Small intestine (tissue), 7 donors: ENCODE data around the gene STK35. TPM values are rescaled to one million over a fixed set of nuclear protein-coding genes. Genes with fewer than 3 reads are reported as not detected.

Experiments
- DNase-seq, 2 donors: peaks; one replicate each; pipeline versions ENCODE4 v3.0.0 to v3.0.0-alpha.2; 2013
- FAIRE-seq: peaks from 2 replicates; lab custom pipeline; 2012; peaks lifted over from hg19 to GRCh38; lab: Jason Lieb, UNC
- H3K27ac ChIP-seq, 3 donors: one replicate each; pipeline ENCODE4 v1.5.1; 2013; ENCODE audit warnings: low read length in 2 of 3, mild to moderate bottlenecking in 2 of 3, control low read depth in 1 of 3, inconsistent platforms in 1 of 3, low read depth in 1 of 3, moderate library complexity in 1 of 3
- H3K27me3 ChIP-seq, 3 donors: one replicate each; pipeline ENCODE4 v1.6.1; 2013; ENCODE audit warnings: low read length in 3 of 3, inconsistent platforms in 1 of 3; ENCODE audit not compliant: control insufficient read depth in 3 of 3, insufficient read depth in 3 of 3
- H3K36me3 ChIP-seq, 3 donors: one replicate each; pipeline ENCODE4 v1.6.1; 2013; ENCODE audit warnings: low read length in 3 of 3, inconsistent platforms in 1 of 3, low read depth in 1 of 3, mild to moderate bottlenecking in 1 of 3, moderate library complexity in 1 of 3; ENCODE audit not compliant: control insufficient read depth in 3 of 3, insufficient read depth in 2 of 3
- H3K4me1 ChIP-seq, 3 donors: one replicate each; pipeline ENCODE4 v1.6.1; 2013; ENCODE audit warnings: low read length in 2 of 3, inconsistent platforms in 1 of 3, low read depth in 1 of 3, mild to moderate bottlenecking in 1 of 3, moderate library complexity in 1 of 3; ENCODE audit not compliant: control insufficient read depth in 3 of 3, insufficient read depth in 2 of 3
- H3K4me3 ChIP-seq, 3 donors: one replicate each; pipeline ENCODE4 v1.5.1; 2013; ENCODE audit warnings: low read length in 3 of 3, control low read depth in 1 of 3, inconsistent platforms in 1 of 3, low read depth in 1 of 3, mild to moderate bottlenecking in 1 of 3, moderate library complexity in 1 of 3
- H3K9me3 ChIP-seq, 2 donors: one replicate each; pipeline ENCODE4 v1.6.1; 2013; ENCODE audit warnings: low read depth in 1 of 2, low read length in 1 of 2; ENCODE audit not compliant: control insufficient read depth in 2 of 2, insufficient read depth in 1 of 2
- WGBS, 3 donors: extraction: QIAGEN DNeasy Blood & Tissue Kit; methylation state at CpG; one replicate each; pipeline ENCODE4 v1.1.7; 2013; 5-methylcytosine and 5-hydroxymethylcytosine counted together
- polyA plus RNA-seq, 4 donors: library from polyadenylated mRNA; stranded (reverse) in 3 of 4; unstranded in 1 of 4; fragments of 200-250 nt in 3 of 4; fragments of 120-200 nt in 1 of 4; gene quantifications; one replicate each; pipeline versions ENCODE4 v1.2.1 to v1.2.3, GENCODE V29; 2013
- donor health status: healthy with polysubstance abuse.
- donor health status: control.
- donor health status: control.
- donor health status: Bipolar disorder and iron deficiency.
- donor health status: healthy.

The STK35 gene
- polyA plus RNA-seq, 4 donors, result 3.8 to 16.4 (median 7.9) TPM

GRCh38 chr20:2112910-2113309, 11.3 kb downstream of the STK35 start:
- Histone ChIP-seq H3K9me3 (no peaks in the 10 kb centered on the region), H3K36me3 (peaks cover 6 to 43% (median 7%) of the 10 kb centered on the region in 3 donors), H3K27me3 (no peaks in the 10 kb centered on the region), H3K4me1 (peaks cover 2 to 19% (median 12%) of the 10 kb centered on the region in 3 donors), H3K4me3 (no peak overlapping the region), H3K27ac (no peak overlapping the region)
- 87 to 90% (median 89%) methylated on average over 4 of the region's 4 CpGs for WGBS, 3 donors
- no peak for FAIRE-seq
- DNase-seq, result no peak

- no peak overlapping the region for H3K4me3 ChIP-seq
- 75 to 77% (median 75%) methylated on average over 9 of the region's 9 CpGs for WGBS, 3 donors
- no peak for FAIRE-seq
- peaks cover 2 to 21% (median 9%) of the 10 kb centered on the region in 3 donors for H3K4me1 ChIP-seq
- peaks cover 6 to 44% (median 7%) of the 10 kb centered on the region in 3 donors for H3K36me3 ChIP-seq
- DNase-seq, result no peak
- no peaks in the 10 kb centered on the region for H3K27me3 ChIP-seq
- H3K9me3 ChIP-seq, result no peaks in the 10 kb centered on the region
- H3K27ac ChIP-seq, result peak overlapping the region in 1 of 3 donors; percentile 53
Observed at GRCh38 chr20:2114127-2114959, 12.7 kb downstream of the STK35 start.

GRCh38 chr20:2114990-2115681, 13.5 kb downstream of the STK35 start:
- WGBS, 3 donors, result 27 to 33% (median 27%) methylated on average over 2 of the region's 2 CpGs
- Histone ChIP-seq H3K4me1 (peaks cover 0 to 16% (median 3%) of the 10 kb centered on the region in 3 donors), H3K27ac (peak overlapping the region in 2 of 3 donors; percentile 39 to 53), H3K4me3 (no peak overlapping the region), H3K27me3 (no peaks in the 10 kb centered on the region), H3K9me3 (no peaks in the 10 kb centered on the region), H3K36me3 (peaks cover 6 to 48% (median 8%) of the 10 kb centered on the region in 3 donors)
- FAIRE-seq, result no peak
- DNase-seq, result peak in 1 of 2 donors; percentile 29

- no peak overlapping the region for H3K4me3 ChIP-seq
- 76 to 88% (median 81%) methylated on average over 9 of the region's 9 CpGs for WGBS, 3 donors
- FAIRE-seq (no peak), DNase-seq (no peak)
- no peaks in the 10 kb centered on the region for H3K9me3 ChIP-seq
- H3K27ac ChIP-seq, result peak overlapping the region in 1 of 3 donors; percentile 47
- peaks cover 6 to 42% (median 10%) of the 10 kb centered on the region in 3 donors for H3K36me3 ChIP-seq
- H3K27me3 ChIP-seq, result no peaks in the 10 kb centered on the region
- H3K4me1 ChIP-seq, result peaks cover 0 to 16% (median 3%) of the 10 kb centered on the region in 3 donors
Observed at GRCh38 chr20:2116170-2116940, 14.7 kb downstream of the STK35 start.

GRCh38 chr20:2118783-2119182, 17.2 kb downstream of the STK35 start:
- DNase-seq (no peak), FAIRE-seq (no peak)
- WGBS, 3 donors, result 66 to 72% (median 70%) methylated on average over 3 of the region's 3 CpGs

GRCh38 chr20:2122936-2123335, 21.3 kb downstream of the STK35 start:
- WGBS, 3 donors, result 73 to 87% (median 83%) methylated on average over 6 of the region's 6 CpGs
- Histone ChIP-seq H3K27me3 (no peaks in the 10 kb centered on the region), H3K9me3 (no peaks in the 10 kb centered on the region), H3K4me1 (peaks cover 0 to 10% (median 0%) of the 10 kb centered on the region in 3 donors), H3K27ac (no peak overlapping the region), H3K4me3 (no peak overlapping the region), H3K36me3 (peaks cover 0 to 29% (median 7%) of the 10 kb centered on the region in 3 donors)
- FAIRE-seq, result no peak
- peak in 1 of 2 donors; percentile 5 for DNase-seq

More at GRCh38 chr20:2118783-2119182, 17.2 kb downstream of the STK35 start:
- Histone ChIP-seq H3K27ac (no peak overlapping the region), H3K4me3 (no peak overlapping the region), H3K27me3 (no peaks in the 10 kb centered on the region), H3K9me3 (no peaks in the 10 kb centered on the region), H3K36me3 (peaks cover 6 to 38% (median 10%) of the 10 kb centered on the region in 3 donors), H3K4me1 (peaks cover 0 to 20% (median 0%) of the 10 kb centered on the region in 3 donors)

- Histone ChIP-seq H3K4me3 (no peak overlapping the region), H3K27ac (no peak overlapping the region), H3K9me3 (no peaks in the 10 kb centered on the region), H3K27me3 (no peaks in the 10 kb centered on the region), H3K36me3 (peaks cover 0 to 30% (median 8%) of the 10 kb centered on the region in 3 donors), H3K4me1 (peaks cover 0 to 9% (median 0%) of the 10 kb centered on the region in 3 donors)
- WGBS, 3 donors, result 83 to 88% (median 88%) methylated on average over 5 of the region's 5 CpGs
- DNase-seq (no peak), FAIRE-seq (no peak)
Observed at GRCh38 chr20:2123720-2124119, 22.1 kb downstream of the STK35 start.
